ENCODE measurements around the gene ITGAV. TPM values are rescaled to one million over a fixed set of nuclear protein-coding genes. Genes with fewer than 3 reads are reported as not detected.

The ITGAV gene
- total RNA-seq, 2 donors from 2014 or later = 31.6 to 54.6 TPM

- intact Hi-C loops (cut with DNase I) = no loop called here
- H3K27ac ChIP-seq = no peak overlapping the region
- H3K4me1 ChIP-seq = no peaks in the 10 kb centered on the region
- no peak for TF ChIP-seq CTCF (IDR thresholded peaks at IDR 0.05)
- no peaks in the 10 kb centered on the region for H3K27me3 ChIP-seq
- H3K36me3 ChIP-seq = no peaks in the 10 kb centered on the region
- no peaks in the 10 kb centered on the region for H3K9me3 ChIP-seq
- H3K9ac ChIP-seq (ENCODE audit: low read depth in 2 of 2, low read length in 2 of 2) = no peak overlapping the region
- DNase-seq = no peak
- no peak overlapping the region for H3K4me3 ChIP-seq
Measured at GRCh38 chr2:186629250-186629996, 39.6 kb downstream of the ITGAV start.

GRCh38 chr2:186632417-186632816 is 42.6 kb downstream of the ITGAV start:
- Histone ChIP-seq H3K27ac (no peak overlapping the region), H3K9me3 (no peaks in the 10 kb centered on the region), H3K4me3 (no peak overlapping the region), H3K27me3 (no peaks in the 10 kb centered on the region), H3K4me1 (no peaks in the 10 kb centered on the region), H3K36me3 (no peaks in the 10 kb centered on the region), H3K9ac (ENCODE audit: low read depth in 2 of 2, low read length in 2 of 2) (no peak overlapping the region)
- TF ChIP-seq CTCF (IDR thresholded peaks at IDR 0.05) = no peak
- intact Hi-C loops (cut with DNase I) = no loop called here
- DNase-seq = no peak

DNA sequence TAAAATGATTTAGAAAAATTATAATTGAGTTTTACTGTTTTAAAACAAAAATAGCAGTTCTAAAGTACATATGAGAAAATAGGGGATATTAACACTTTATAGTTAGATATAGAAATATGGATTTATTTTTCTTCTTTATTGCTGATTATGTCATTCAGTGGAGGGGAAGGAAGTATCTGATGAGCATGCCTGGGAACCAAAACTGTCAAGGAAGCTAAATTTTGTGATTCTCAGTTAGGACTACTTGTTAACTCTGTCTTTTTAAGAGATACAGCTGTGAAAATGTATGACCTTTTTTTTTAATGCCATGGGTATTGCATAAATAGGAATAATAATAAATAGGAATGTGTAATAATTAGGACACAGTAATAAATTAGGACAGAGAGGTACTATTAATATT is 44.8 kb downstream of the ITGAV start:
- H3K4me1 ChIP-seq = no peaks in the 10 kb centered on the region
- no peak overlapping the region for H3K9ac ChIP-seq (ENCODE audit: low read depth in 2 of 2, low read length in 2 of 2)
- TF ChIP-seq CTCF (IDR thresholded peaks at IDR 0.05) = no peak
- H3K4me3 ChIP-seq = no peak overlapping the region
- H3K27ac ChIP-seq = no peak overlapping the region
- DNase-seq = no peak
- H3K27me3 ChIP-seq = no peaks in the 10 kb centered on the region
- H3K36me3 ChIP-seq = no peaks in the 10 kb centered on the region
- no peaks in the 10 kb centered on the region for H3K9me3 ChIP-seq
- intact Hi-C loops (cut with DNase I) = no loop called here

DNA sequence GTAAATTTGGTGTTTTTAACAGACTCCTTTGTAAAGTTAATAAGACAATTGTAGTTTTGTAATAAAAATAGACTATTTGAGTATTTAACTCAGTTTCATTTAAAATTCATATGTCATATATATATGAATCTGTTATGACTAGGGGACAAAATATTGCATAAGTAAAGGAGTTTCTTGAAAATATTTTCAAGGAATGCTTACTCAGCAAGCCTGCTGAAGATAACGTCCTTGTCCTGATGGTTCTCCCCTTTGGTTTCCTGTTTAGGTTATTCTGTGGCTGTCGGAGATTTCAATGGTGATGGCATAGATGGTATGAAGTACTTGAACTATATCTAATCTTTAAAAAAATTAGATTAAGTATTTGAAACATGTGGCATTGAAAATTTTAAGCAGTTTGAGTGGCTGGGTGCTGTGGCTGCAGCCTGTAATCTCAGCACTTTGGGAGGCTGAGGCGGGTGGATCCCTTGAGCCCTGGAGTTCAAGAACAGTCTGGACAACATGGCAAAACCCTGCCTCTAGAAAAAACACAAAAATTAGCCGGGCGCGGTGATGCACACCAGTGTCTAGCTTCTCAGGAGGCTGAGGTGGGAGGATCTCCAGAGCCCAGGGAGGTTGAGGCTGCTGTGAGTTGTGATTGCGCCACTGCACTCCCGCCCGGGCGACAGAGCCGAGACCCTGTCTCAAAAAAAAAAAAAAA is 47.1 kb downstream of the ITGAV start:
- intact Hi-C loops (cut with DNase I) = no loop called here
- no peak overlapping the region for H3K4me3 ChIP-seq
- no peaks in the 10 kb centered on the region for H3K36me3 ChIP-seq
- no peaks in the 10 kb centered on the region for H3K27me3 ChIP-seq
- no peak for DNase-seq
- no peaks in the 10 kb centered on the region for H3K4me1 ChIP-seq
- H3K9me3 ChIP-seq = no peaks in the 10 kb centered on the region
- no peak overlapping the region for H3K27ac ChIP-seq
- TF ChIP-seq CTCF (IDR thresholded peaks at IDR 0.05) = no peak
- no peak overlapping the region for H3K9ac ChIP-seq (ENCODE audit: low read depth in 2 of 2, low read length in 2 of 2)

- Histone ChIP-seq H3K4me1 (no peaks in the 10 kb centered on the region), H3K4me3 (no peak overlapping the region), H3K36me3 (no peaks in the 10 kb centered on the region), H3K9ac (ENCODE audit: low read depth in 2 of 2, low read length in 2 of 2) (no peak overlapping the region), H3K27ac (no peak overlapping the region), H3K9me3 (no peaks in the 10 kb centered on the region), H3K27me3 (no peaks in the 10 kb centered on the region)
- intact Hi-C loops (cut with DNase I) = no loop called here
- no peak for TF ChIP-seq CTCF (IDR thresholded peaks at IDR 0.05)
- no peak for DNase-seq
Measured at GRCh38 chr2:186637497-186637800, 47.6 kb downstream of the ITGAV start.

Data from colonic mucosa (tissue), 4 donors.